ENCODE data around the gene SLC9A2.

DNA sequence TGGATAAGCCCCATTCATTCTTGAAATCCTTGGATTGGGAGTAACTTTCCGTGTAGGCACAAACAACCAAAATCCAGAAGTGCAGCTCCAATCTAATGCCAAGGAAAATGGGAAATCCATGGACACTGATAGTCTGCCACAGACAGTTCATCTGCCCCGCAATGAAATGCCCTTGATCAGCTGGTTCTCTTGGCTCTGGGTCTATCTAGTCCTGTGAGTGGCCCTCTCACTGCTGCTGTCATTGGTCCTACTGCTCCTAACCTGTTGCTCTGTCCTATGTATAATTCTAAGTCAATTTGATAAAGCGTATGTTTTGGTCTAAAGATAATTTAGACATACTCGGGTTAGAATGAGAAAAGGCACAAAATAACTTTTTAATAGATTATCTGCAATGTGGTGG lies 128.8 kb downstream of the SLC9A2 start:
- TF ChIP-seq, protein P1, sequence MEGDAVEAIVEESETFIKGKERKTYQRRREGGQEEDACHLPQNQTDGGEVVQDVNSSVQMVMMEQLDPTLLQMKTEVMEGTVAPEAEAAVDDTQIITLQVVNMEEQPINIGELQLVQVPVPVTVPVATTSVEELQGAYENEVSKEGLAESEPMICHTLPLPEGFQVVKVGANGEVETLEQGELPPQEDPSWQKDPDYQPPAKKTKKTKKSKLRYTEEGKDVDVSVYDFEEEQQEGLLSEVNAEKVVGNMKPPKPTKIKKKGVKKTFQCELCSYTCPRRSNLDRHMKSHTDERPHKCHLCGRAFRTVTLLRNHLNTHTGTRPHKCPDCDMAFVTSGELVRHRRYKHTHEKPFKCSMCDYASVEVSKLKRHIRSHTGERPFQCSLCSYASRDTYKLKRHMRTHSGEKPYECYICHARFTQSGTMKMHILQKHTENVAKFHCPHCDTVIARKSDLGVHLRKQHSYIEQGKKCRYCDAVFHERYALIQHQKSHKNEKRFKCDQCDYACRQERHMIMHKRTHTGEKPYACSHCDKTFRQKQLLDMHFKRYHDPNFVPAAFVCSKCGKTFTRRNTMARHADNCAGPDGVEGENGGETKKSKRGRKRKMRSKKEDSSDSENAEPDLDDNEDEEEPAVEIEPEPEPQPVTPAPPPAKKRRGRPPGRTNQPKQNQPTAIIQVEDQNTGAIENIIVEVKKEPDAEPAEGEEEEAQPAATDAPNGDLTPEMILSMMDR (conservative IDR thresholded peaks at IDR 0.05; ENCODE audit: low read depth, low read length), result no peak
- TF ChIP-seq EZH2phosphoT487 (IDR thresholded peaks at IDR 0.05; ENCODE audit: borderline replicate concordance, low read length), result no peak

Measured in PC-3 (cell line).